Activated naive CD4-positive, alpha-beta T cell treated with anti-CD3 and anti-CD28 coated beads, Interleukin-2, amount 50 U/mL, for 24 hours (primary cell): ENCODE results near the gene PBXIP1.

Source experiments
- H3K27ac Mint-ChIP-seq: one replicate; pipeline ENCODE4 v1.8.0; 2021; ENCODE audit warnings: mild to moderate bottlenecking, mixed read lengths
- H3K27me3 Mint-ChIP-seq: one replicate; pipeline ENCODE4 v1.8.0; 2021; ENCODE audit warnings: mixed read lengths
- H3K36me3 Mint-ChIP-seq: one replicate; pipeline ENCODE4 v1.8.0; 2021; ENCODE audit warnings: mixed read lengths
- H3K4me1 Mint-ChIP-seq: one replicate; pipeline ENCODE4 v1.8.0; 2021; ENCODE audit warnings: mixed read lengths
- H3K4me3 Mint-ChIP-seq: one replicate; pipeline ENCODE4 v1.8.0; 2021; ENCODE audit warnings: mild to moderate bottlenecking, mixed read lengths
- H3K9me3 Mint-ChIP-seq: one replicate; pipeline ENCODE4 v1.8.0; 2021; ENCODE audit warnings: mixed read lengths

PBXIP1 gene

DNA sequence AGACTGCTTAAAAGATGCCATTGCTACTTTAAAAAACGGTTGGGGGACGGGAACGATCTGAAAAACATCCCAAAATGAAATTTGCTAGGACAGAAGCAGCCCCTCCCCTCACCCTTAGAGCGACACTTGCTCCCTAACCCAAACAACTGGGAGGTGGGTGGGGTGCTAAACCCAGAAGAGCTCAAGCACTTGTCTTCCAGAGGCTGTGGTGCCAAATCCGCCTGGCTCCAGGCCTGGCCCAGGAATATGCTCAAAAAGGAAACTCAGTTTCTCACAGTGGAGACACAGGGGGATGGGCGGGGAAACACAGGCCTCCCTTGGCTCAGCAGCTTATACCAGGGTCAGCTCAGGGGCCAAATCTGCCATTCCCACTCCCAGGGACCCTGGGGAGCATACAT lies 644 bp upstream of the PBXIP1 start:
- no peaks in the 10 kb centered on the region for H3K27me3 Mint-ChIP-seq
- H3K27ac Mint-ChIP-seq = peak overlapping the region; percentile 96
- peaks cover 2% of the 10 kb centered on the region for H3K36me3 Mint-ChIP-seq
- no peaks in the 10 kb centered on the region for H3K9me3 Mint-ChIP-seq
- peaks cover 75% of the 10 kb centered on the region for H3K4me1 Mint-ChIP-seq
- peak overlapping the region; percentile 97 for H3K4me3 Mint-ChIP-seq

DNA sequence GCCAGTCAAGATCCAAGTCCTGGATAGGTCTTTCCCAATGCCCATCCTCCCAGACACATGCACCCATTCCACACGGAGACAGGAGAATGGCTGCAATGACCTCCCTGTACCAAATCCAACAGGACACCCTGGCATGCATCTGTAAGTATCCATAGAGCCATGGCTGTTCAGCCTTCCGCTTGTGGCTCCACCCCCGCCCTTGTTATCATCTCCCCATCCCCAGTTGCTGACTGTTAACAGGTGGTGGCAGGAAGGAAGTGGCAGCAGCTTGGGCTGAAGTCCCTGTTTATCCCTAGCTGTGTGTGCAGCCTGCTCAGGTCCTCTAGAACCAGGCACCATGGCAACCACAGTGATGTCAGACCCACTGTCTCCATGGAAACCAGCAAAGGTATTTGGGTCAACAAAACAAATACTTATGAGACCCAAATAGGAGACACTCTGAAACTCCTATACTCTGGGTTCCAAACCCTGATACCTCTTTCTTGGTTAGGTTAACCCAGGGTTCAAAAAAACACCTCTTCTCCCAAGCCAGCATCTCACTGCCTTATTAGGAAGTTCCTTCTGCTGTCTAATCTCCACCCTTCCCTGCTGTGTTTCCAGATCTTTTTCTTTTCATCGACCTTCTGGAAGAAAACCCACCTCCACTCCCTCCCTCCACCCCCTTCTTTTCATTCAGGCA lies 721 bp downstream of the PBXIP1 start:
- H3K4me3 Mint-ChIP-seq = peak overlapping the region; percentile 97
- peak overlapping the region; percentile 96 for H3K27ac Mint-ChIP-seq
- H3K36me3 Mint-ChIP-seq = peaks cover 6% of the 10 kb centered on the region
- no peaks in the 10 kb centered on the region for H3K27me3 Mint-ChIP-seq
- H3K9me3 Mint-ChIP-seq = no peaks in the 10 kb centered on the region
- peaks cover 80% of the 10 kb centered on the region for H3K4me1 Mint-ChIP-seq

DNA sequence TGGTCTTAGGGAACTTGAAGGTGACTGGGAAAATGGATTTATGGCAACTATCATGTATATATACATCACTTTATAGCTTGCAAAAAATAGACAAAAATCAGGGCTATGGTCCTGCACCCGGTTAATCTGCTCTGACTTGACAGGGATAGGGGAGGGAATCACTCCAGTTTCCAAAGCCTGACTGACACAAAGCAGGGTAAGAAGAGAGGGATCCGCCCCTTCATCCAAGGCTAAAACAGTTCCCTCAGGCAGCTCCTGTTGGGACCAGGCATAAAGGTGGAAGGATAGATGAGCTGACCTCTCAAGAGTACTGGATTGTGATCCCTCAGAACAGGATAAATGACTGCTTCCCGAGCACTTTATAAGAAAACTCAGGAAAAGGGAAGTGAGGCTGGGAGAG lies 1.4 kb downstream of the PBXIP1 start:
- peaks cover 80% of the 10 kb centered on the region for H3K4me1 Mint-ChIP-seq
- peak overlapping the region; percentile 97 for H3K4me3 Mint-ChIP-seq
- H3K27ac Mint-ChIP-seq = peak overlapping the region; percentile 96
- no peaks in the 10 kb centered on the region for H3K27me3 Mint-ChIP-seq
- H3K9me3 Mint-ChIP-seq = no peaks in the 10 kb centered on the region
- H3K36me3 Mint-ChIP-seq = peaks cover 6% of the 10 kb centered on the region

DNA sequence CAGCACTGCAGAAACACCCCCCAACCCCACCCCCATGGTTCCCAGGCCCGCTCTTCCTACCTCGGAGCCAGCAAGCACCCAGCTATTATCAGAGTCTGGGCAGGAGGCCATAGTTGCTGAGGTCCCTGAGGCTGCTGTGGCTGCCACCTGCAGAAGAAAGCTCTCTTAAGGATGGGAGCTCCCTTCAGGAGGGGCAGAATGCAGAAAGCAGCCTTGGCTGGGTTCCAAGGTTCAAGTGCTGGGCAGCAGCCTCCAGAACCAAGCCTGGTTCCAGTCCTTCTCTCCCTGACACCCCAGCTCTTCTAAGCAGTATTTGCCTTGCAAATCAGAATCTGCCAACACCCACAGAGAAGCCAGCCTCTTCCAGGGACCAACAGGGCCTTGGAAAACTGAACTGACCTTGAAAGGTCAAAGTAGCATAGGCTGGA lies 2.3 kb downstream of the PBXIP1 start:
- Mint-ChIP-seq H3K36me3 (peaks cover 8% of the 10 kb centered on the region), H3K9me3 (no peaks in the 10 kb centered on the region), H3K27ac (peak overlapping the region; percentile 96), H3K4me1 (peaks cover 87% of the 10 kb centered on the region), H3K4me3 (peak overlapping the region; percentile 97), H3K27me3 (no peaks in the 10 kb centered on the region)

DNA sequence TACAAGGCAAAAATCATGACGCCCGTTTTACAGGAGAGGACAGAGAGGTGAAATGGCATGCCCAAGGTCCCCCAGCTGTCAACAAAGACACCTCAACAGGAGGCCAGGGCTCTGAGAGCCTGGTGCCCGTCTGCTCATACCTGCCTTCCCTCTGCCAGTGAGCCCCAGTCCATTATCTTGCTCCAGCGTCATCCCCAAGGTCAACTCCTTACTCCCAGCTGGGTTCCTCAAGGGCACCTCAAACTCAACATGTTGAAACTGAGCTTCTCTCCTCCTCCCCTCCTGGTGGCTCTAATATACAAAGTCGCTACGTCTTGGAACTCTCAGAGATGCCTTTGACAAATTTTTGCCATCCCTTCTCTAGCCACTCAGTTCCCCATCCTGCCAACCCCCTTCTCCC lies 3.2 kb downstream of the PBXIP1 start:
- no peaks in the 10 kb centered on the region for H3K27me3 Mint-ChIP-seq
- H3K4me1 Mint-ChIP-seq = peaks cover 81% of the 10 kb centered on the region
- peak overlapping the region; percentile 96 for H3K27ac Mint-ChIP-seq
- no peaks in the 10 kb centered on the region for H3K9me3 Mint-ChIP-seq
- peak overlapping the region; percentile 73 for H3K4me3 Mint-ChIP-seq
- peaks cover 7% of the 10 kb centered on the region for H3K36me3 Mint-ChIP-seq

DNA sequence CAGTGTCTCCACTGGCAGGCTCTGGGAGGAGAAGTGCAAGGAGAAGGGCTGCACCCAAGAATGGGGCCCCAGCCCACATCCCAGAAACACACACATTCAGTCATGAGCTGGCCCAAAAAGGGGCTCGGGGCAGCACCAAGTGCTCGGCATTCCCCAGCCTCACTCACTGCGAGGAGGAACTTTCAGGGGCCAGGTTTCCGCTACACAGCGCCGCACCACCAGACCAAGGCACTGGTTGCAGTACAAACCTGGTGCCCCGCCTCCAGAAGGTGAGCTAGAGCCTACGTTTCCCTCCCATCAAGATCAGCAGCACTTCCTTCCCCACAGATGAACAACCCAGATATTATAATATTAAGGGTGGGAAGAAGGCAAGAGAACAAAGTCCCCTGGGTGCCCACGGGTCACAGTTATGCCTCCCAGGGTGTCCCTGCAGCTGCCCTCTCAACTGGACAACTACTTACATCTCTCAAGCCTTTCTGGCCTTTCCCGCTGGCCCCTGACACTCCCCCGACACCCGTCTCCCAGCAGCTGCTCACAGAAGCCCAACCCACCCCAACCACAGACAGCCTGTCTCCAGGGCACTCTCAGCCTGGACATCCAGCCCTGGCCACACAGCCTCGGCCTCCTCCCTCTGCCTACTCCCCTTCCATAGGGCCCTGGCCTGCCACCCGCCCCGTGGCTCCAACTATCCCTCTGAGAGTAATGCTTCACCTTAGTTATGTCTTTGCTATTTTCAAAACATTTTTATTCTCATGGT lies 3.8 kb downstream of the PBXIP1 start:
- peaks cover 7% of the 10 kb centered on the region for H3K36me3 Mint-ChIP-seq
- no peaks in the 10 kb centered on the region for H3K9me3 Mint-ChIP-seq
- H3K27ac Mint-ChIP-seq = peak overlapping the region; percentile 96
- H3K4me3 Mint-ChIP-seq = peak overlapping the region; percentile 73
- H3K27me3 Mint-ChIP-seq = no peaks in the 10 kb centered on the region
- H3K4me1 Mint-ChIP-seq = peaks cover 78% of the 10 kb centered on the region

DNA sequence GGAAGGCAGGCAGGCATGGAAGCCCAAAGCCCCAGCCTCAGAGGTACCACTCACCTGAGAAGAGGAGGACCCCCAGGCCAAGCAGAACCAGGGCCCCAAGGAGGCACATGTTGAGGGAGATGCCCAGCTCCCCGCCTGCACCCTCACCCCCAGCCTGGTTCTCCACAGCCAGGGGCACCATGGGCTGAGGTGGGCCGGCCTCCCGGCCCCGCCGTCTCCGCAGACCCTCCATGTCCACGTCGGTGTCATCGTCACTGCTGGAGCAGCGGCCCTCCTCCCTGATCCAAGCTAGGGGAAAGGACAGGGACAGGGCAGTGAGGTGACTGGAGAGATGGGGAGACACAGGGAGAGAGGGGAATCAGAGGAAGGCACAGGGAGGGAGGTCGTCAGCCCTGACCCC lies 7.8 kb downstream of the PBXIP1 start:
- Mint-ChIP-seq H3K27ac (no peak overlapping the region), H3K4me1 (peaks cover 50% of the 10 kb centered on the region)

DNA sequence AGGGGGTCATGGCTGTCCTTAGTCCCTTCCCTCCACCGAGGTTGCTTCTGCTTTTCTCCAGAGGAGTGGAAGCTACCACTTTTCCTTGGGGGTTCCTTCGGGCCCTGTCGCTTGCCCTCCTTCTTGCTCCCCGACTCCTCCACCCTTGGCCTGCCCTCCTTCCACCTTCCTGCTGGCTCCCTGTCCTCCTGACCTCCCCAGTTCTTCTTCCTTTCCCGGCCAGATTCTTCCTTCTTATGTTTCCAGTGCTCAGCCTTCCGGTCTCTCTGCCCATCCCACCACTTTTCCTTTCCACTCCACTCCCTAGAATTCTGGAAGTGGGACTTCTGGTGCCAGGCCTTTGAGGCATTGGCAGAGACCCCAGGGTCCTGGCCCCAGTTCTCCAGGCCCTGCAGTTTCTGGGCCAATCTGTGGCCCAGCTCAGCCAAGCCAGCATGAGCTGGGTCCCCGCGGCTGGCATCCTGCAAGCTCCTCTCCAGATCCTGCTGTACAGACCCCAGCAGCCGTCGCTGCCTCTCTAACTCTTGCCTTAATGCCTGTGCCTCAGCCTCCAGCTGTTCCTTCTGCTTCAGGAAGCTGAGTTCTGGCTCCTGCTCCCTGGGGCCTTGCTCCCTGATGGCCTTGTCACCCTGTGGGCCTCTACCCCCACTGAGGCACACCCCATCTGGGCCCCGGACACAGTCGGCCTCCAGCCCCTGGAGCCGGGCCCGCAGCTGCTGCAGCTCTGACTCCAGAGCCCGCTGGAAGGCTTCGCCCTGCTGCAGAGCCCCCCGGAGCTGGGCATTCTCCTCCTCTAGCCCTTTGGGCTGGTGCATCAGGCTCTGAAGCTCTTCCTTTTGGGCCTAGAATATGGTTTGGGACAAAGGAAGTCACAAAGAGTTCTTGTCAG lies 9.7 kb downstream of the PBXIP1 start:
- Mint-ChIP-seq H3K36me3 (peaks cover 11% of the 10 kb centered on the region), H3K27ac (peak overlapping the region; percentile 53), H3K4me1 (peaks cover 43% of the 10 kb centered on the region), H3K4me3 (no peak overlapping the region), H3K9me3 (no peaks in the 10 kb centered on the region), H3K27me3 (no peaks in the 10 kb centered on the region)

More for the DNA sequence above, 7.8 kb downstream of the PBXIP1 start:
- no peaks in the 10 kb centered on the region for H3K27me3 Mint-ChIP-seq
- no peaks in the 10 kb centered on the region for H3K9me3 Mint-ChIP-seq
- peaks cover 11% of the 10 kb centered on the region for H3K36me3 Mint-ChIP-seq
- no peak overlapping the region for H3K4me3 Mint-ChIP-seq

DNA sequence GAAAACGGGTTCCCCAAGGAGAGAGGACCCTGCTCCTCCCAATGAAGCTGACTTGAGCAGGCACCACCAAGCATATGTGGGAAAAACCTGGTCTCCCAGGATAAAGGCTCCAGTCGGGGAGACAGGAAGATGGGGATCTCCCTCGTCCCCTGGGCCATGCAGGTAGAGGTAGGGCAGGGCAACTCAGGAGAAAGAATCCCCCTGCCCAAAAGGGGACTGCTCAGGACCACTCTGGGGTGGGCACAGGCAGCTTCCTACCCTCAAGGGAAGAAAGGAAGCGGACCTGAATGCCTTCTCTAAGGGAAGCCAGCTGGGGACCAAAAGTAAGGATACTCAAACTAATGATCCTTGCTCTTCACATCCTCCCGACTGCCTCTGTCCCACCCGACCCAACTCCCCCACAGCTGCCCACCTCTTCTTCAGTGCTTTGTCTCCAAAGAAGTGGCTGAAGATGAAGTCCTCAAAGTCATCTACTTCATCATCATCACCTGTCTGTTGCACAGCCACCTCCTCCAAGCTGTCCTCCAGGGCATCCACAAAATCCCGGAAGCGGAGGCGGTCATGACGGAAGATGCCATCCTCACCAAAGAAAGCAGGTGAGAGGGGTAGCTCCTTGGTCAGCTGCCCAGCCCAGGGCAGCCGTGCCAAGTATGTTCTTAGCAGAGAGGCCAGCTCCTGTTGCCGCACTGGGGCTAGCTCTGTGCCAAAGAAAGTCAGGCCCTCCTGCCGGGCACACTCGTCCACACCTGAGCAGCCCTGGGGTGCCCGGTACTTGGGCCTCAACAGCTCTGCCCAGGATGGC lies 10.5 kb downstream of the PBXIP1 start:
- Mint-ChIP-seq H3K27ac (no peak overlapping the region), H3K4me1 (peaks cover 43% of the 10 kb centered on the region), H3K9me3 (no peaks in the 10 kb centered on the region), H3K27me3 (no peaks in the 10 kb centered on the region), H3K36me3 (peaks cover 7% of the 10 kb centered on the region), H3K4me3 (no peak overlapping the region)

DNA sequence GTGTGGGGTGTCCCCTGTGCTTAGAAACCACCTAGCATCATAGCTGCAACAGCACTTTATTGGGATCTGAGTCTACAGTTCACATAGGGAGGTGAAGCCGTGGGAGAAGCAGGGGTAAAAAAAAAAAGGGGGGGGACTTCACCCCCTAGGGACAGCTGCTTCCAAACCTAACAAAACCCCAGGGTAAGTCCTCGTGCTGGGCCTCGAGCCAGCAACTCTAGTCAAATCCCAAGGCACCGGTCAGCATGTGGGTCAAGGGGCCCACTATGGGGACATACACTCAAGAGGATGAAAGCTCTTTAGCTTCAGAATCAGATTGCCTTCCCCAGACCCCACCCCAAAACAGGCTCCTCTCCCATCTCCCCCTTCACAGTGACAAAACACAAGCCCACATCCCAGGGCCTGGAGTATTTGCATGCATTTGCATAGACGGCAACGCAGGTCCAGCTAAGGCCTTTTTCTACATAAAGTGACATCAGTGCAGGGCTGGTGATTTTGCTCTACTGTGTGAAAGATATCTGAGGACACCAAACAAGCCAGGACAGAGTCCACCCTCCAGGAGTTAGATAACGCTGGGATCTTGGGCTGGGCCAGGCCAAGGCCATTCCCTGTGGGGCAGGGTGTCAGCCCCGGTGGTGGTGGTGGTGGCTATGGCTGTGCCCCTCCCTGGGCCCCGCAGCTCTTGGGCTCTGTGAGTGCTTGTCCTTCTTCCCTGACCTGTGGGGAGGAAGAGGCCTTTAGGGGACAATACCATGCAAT lies 11.3 kb downstream of the PBXIP1 start:
- H3K4me1 Mint-ChIP-seq = peaks cover 46% of the 10 kb centered on the region
- no peak overlapping the region for H3K27ac Mint-ChIP-seq
- H3K27me3 Mint-ChIP-seq = no peaks in the 10 kb centered on the region
- no peaks in the 10 kb centered on the region for H3K9me3 Mint-ChIP-seq
- peaks cover 7% of the 10 kb centered on the region for H3K36me3 Mint-ChIP-seq
- no peak overlapping the region for H3K4me3 Mint-ChIP-seq

DNA sequence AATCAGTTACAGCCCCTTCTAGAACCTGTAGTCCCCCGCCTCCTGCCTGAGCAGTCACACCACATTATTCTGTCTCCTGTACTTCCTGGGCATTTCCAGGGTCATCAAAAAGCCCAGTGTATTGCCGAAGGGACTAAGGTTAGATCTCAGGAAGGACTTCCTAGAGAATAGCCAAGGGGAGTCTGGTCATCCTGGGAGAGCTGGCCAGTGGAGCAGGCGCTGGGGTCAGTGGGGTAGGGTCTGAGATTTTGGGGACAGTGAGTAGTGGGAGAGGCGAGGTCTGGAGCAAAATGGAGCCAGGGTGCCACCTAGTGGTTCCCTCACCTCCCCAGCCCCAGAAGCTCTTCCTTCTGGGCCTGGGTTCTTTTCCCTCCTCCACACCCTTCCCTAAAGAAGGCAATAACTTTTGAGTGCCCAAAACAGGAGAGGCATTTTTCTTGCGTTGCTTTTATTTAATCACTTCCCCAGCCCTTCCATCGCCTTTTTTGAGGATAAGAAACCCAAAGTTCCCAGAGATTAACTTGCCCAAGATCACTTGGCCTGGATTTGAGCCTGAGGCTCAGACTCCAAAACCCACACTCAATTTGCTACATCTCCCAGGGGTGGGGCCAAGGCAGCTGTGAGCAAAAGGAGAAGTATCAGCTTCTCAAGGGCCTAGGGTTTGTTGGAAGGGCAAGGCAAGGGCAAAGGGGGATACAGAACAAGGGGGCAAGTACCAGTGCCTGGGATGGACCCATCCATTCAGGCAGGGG lies 12.1 kb downstream of the PBXIP1 start:
- peaks cover 46% of the 10 kb centered on the region for H3K4me1 Mint-ChIP-seq
- no peaks in the 10 kb centered on the region for H3K9me3 Mint-ChIP-seq
- H3K27ac Mint-ChIP-seq = peak overlapping the region; percentile 80

DNA sequence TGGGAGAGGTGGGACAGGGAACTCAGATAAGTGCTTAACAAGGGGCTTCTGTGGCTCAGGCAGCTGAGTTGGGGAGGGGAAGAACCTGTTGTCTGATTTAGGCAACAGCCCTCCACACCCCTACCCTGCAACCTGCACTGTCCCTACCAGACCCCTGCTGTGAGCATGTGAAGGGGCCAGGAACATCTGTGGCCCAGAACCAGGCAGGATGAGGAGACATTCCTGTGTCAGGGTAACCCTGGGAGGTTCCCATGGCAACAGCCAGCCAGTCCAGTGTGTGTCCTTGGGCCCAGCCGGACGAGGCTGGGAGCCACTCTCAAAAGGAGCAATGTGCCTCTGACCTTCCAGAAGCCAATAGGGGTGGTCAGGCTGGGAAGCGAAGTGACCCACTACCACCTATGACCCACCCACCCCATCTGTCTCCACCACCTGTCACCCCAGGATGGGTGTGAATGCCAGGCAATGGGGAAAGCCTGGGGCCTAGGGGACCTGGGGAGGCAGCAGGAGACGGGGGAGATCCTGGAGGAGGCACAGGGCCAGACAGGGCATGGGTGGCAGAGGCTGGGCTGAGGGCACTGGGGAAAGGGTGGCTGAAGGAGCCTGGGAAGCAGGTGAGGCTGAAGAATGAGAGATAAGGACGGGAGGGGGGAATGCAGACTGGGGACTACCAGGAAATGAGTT lies 14.4 kb downstream of the PBXIP1 start:
- peaks cover 4% of the 10 kb centered on the region for H3K36me3 Mint-ChIP-seq
- peak overlapping the region; percentile 46 for H3K27ac Mint-ChIP-seq
- H3K9me3 Mint-ChIP-seq = no peaks in the 10 kb centered on the region
- H3K4me1 Mint-ChIP-seq = peaks cover 58% of the 10 kb centered on the region
- H3K4me3 Mint-ChIP-seq = no peak overlapping the region
- H3K27me3 Mint-ChIP-seq = no peaks in the 10 kb centered on the region

More for the DNA sequence above, 12.1 kb downstream of the PBXIP1 start:
- Mint-ChIP-seq H3K36me3 (peaks cover 7% of the 10 kb centered on the region), H3K4me3 (no peak overlapping the region), H3K27me3 (no peaks in the 10 kb centered on the region)

DNA sequence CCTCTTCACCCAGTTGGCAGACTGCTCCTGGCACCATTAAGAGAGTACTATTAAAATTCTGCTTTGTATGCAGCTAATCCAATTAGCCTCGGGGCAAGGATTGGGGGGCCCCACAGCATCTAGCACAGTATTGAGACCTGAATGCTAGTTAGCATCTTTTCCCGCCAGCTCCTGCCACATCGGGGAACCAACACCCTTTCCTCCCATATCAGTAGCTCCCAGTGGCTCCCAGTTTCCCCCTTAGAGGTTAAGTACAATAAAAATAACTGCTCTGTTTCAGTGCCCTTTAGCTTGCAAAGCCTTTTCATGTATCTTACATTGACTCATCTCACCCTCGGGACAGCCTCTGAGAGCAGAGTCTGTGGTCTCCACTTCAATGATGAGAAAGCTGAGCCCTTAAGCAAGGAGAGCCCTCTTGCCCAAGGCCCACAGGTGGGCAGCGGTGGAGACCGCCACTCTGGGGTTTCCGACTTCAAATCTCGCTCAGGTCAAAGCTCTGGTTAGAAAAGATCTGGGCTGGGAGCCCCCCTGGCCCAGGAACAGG lies 15.2 kb downstream of the PBXIP1 start:
- Mint-ChIP-seq H3K27ac (peak overlapping the region; percentile 83), H3K4me3 (peak overlapping the region; percentile 55), H3K9me3 (no peaks in the 10 kb centered on the region), H3K4me1 (peaks cover 61% of the 10 kb centered on the region), H3K36me3 (peaks cover 2% of the 10 kb centered on the region), H3K27me3 (no peaks in the 10 kb centered on the region)
